DMS114 treated with DMSO at 0.1 percent for 48 hours (cell line): ENCODE results near the gene NAV2.

Experiments used
- DNase-seq: peaks from one replicate; lab custom pipeline; 2025; ENCODE audit not compliant: unreplicated experiment; lab: John Stamatoyannopoulos, UW

The NAV2 gene, protein sequence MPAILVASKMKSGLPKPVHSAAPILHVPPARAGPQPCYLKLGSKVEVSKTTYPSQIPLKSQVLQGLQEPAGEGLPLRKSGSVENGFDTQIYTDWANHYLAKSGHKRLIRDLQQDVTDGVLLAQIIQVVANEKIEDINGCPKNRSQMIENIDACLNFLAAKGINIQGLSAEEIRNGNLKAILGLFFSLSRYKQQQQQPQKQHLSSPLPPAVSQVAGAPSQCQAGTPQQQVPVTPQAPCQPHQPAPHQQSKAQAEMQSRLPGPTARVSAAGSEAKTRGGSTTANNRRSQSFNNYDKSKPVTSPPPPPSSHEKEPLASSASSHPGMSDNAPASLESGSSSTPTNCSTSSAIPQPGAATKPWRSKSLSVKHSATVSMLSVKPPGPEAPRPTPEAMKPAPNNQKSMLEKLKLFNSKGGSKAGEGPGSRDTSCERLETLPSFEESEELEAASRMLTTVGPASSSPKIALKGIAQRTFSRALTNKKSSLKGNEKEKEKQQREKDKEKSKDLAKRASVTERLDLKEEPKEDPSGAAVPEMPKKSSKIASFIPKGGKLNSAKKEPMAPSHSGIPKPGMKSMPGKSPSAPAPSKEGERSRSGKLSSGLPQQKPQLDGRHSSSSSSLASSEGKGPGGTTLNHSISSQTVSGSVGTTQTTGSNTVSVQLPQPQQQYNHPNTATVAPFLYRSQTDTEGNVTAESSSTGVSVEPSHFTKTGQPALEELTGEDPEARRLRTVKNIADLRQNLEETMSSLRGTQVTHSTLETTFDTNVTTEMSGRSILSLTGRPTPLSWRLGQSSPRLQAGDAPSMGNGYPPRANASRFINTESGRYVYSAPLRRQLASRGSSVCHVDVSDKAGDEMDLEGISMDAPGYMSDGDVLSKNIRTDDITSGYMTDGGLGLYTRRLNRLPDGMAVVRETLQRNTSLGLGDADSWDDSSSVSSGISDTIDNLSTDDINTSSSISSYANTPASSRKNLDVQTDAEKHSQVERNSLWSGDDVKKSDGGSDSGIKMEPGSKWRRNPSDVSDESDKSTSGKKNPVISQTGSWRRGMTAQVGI (N-terminal part only)

DNA sequence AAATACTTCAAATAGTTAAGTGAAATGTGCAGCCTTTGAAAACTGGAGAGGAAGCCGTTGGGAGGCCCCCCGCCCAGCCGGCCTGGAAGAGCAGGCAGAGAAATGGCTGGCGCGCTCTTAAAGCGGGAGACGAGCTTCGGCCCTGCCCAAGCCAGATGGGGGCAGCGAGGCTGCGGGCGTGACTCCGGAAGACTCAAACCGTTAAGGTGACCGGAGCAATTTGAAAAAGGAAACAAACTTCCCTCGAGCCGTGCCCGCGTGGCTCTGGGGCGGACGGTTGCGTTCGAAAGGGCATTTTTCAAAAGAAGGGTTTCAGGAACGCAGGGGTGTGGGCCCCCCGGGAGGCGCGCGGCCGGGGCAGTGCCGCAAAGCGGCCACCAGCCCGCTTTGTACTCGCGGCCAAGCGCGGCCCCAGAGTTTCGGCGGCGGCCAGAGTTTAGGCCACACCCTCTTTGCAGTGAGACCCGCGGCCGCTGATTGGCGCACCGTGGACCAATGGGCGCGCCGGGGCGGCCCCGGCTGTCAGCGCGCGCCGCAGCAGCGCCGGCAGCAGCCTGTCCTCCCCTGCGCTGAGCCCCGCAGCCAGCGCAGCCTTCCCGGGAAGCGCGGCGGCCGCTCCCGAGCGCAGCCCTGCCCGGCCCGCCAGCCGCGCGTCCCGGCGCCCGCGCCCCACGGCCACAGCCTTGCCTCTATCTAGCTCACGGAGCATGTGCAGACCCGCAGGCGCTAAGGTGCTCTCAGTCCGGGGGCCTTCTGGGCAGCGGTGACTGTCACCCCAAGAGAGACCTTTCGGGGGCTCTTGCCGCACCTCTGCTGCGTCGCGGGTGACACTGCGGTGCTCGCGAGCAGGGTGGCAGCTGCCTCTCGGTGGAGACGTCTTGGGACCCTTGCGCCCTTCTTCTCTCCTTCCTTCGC lies at the start of gene NAV2:
Gene NAV2 (plus strand): TSS at position 557 of the 915 bp plus-strand sequence. CDS start 859 bp downstream, outside the sequence.
- DNase-seq, result peak; percentile 48

DNA sequence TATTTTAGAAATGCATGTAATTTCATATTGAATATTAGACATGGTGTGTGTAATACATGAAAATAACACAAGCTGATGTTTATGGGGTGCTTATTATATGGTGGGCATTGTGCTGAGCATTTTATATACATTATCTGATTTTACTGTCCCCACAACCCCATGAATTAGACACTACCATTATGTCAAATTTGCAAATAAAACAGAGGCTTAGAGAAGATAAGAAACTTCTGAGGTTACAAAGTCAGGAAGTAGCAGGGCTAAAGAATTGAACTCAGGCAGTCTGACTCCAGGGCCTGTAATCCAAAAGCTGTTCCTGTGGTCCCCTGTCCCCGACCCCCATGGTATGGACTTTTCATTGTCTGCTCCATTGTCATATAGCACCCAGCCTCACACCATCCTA lies 49.4 kb upstream of the NAV2 start:
- no peak for DNase-seq

DNA sequence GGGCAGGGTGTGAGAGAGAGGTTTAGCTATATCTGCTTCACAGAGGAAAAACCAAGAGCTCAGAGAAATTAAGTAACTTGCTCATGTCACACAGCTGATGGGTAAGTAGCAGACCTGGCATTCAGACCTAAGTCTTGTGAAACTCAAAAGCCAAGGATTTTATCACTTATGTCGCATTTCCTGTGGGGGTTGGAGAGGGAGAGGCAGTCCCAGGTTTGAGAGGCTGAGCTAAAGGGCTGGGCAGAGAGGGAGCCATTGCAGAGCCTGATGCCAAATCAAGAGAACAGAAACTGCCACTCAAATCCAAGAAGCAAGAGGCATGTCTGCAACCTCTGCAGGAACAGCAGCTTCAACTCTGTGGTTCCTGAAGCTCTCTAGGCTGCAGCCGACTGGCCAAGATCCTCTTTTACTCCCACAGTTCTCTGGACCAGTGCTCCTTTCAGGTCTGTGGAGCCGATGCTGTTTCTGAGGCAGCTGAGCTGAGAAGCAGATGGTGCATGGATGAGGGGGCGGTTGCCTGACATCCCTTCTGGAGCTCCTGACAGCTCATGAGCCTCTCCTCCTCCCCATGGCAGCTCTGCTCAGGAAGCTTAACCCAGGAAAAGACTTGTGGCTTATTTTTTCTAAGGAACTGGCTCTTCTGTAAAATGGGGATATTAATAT lies 47.6 kb upstream of the NAV2 start:
- DNase-seq, result no peak

DNA sequence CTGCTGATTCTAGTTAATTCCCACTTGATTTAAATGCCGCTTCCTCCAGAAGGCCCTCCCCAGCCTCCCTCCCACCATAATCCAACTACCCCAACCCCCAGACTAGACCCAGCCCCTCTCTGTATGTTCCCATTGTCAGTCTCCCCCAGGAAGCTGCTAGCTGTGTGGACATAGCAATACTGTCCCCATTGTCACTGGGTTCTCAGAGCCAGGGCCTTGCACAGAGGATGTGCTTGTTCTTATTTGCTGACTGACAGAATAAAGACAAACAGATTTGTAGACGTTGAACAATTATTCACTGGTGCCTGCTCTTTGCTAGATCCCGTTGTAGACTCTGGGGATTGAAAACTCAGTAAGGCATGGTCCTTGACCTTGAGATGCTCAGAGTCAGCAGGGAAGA lies 45.7 kb upstream of the NAV2 start:
- no peak for DNase-seq

DNA sequence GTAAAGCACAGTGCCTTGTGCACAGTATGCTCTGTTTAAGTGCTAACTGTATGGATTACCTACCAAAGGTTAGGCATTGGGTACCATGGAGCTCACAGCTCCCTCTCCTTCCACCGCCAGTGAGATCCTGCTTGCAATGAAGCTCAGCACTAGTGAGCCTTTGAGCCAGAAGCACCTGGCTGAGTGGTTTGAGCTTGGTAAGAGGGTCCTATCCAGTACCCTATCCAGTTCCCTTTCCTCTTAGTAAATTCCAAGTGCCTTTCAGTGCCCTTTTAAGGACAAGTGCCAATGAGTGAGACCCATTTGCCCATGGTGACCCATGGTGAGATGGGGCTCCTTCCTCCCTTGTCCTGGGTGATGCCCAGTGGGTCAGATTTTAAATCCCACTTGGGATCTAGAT lies 43.1 kb upstream of the NAV2 start:
- no peak for DNase-seq

DNA sequence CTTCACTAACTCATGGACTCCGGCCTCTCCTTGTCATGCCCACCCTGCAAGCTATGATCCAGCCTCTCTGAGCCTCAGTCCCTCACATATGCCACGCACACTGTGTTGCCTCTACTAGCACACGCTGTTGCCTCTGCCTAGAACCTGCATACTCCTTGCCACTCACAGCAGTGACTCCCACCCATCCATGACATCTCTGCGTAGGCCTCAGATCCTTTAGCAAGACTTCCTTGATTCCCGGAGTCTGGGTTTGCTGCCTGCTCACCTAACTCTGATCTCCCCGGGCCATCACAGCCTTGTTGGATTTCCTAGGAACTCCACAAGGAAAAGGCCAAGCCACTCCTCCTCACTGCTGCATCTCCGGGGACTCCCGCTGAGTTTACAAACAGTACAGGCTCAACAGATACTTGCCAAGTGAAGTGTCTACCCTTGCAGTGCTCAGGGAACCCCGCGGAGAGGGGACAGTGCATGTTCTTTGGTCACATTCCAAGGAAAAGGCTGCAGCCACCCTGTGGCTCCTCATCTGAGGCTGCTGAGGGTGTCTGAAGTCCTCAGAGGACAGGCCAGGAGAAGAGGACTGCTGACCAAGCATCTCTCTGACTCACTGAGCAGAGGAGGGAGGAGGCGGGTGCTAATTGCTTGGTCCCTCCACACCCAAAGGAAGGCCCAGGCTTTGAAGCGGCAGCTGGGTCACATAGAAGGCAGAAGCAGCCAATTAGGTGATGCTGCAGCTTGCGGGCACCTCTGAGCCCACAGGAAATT lies 42.4 kb upstream of the NAV2 start:
- DNase-seq, result no peak

DNA sequence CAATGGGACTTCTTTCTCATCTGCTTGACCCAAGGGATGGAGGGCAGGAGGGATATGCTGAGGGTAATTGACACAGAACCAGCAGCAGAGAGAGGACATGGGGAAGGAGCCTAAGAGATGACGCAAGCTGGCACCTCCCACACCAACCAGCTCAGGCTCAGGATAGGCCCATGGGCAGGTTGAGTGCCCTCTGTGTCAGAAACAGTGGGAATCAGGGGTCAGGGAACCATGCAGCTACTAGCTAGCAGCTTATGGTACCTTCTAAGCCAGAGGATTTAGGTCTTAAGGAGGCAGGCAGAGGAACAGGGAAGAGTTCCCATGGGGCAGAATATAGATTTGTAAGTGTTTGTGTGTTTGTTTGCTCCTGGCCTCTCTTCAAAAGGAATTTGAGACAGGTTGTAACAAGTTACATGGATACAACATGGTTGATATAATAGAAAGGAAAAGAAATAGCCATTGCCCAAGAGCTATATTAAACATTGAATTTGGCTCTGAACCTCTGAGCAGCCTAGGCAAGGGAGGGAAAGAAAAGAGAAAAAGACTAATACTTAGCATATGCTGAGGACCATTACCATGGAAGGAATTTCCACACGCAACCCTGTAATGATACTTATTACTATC lies 39.9 kb upstream of the NAV2 start:
- no peak for DNase-seq

DNA sequence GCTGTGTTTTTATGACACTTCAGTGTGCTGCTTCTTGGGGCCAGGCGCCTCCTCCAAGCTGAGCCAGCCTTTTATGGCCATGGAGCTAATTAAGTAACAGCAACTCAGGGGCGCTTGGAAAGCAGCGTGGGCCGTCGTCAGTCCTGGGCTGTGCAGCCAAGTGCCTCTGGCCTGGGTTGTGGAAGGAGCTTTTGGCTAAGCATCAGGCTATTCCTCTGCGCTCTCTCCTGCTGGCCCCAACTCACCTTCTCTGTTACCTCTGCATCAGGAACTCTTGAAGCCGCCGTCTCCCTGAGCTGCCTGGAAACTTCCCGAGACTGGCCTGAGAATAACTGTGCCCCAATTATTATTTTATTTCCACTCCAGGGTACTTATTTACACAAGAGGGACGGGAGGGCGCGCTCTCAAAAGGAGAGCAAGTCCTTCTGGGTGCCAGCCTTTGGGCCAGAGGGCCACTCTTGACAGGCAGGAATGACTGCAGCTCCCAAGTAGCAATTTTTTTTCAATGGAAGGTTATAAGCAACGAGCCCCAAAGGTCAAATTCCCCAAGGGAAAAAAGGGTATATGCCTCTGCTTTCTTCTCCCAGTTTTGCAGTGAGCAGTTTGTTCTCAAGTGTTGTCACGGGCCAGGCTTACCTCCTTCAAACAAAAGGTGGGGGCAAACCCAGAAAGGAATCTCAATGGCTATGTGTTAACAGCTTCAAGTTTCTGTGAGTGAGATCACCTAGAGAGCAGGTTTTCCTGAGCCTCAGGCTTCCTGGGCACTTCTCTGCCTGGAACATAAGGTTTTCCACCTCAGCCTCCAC lies 38.5 kb upstream of the NAV2 start:
- no peak for DNase-seq

DNA sequence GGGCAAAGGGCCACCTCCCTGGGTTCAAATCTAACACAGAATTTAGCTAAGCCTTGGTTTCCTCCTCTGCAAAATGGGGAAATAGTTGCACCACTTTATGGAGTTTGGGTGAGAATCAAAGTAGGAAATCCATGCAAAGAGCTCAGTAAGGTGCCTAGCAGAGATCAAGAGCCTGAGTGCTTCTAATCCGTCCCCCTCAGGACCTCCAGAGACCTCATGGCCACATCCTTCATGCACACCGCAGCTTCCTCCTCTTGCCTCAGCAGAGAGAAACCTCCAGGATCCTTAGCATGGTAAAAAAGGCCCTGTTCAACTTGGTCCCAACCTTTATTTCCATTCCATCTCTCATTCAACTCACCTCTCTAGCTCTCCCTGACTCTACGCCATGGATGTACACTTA lies 37.8 kb upstream of the NAV2 start:
- DNase-seq, result no peak

DNA sequence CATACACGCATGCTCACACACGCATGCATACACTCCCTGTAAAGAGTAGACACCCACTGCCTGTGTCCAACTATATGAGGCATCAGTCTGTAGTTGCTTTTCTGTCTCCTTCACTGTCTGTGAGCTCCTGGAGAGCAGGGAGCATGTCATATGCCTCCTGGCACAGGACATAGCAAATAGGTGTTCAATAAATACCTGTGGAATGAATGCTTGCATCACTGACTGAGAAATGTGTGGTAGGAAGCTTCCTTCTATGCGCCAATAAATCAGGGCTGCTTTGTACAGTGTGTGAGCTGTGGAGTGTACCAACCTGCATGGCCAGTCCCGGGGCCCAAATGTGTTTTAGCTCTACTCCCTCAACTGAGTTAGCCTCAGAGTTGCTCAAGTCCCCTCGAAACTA lies 37.2 kb upstream of the NAV2 start:
- no peak for DNase-seq

DNA sequence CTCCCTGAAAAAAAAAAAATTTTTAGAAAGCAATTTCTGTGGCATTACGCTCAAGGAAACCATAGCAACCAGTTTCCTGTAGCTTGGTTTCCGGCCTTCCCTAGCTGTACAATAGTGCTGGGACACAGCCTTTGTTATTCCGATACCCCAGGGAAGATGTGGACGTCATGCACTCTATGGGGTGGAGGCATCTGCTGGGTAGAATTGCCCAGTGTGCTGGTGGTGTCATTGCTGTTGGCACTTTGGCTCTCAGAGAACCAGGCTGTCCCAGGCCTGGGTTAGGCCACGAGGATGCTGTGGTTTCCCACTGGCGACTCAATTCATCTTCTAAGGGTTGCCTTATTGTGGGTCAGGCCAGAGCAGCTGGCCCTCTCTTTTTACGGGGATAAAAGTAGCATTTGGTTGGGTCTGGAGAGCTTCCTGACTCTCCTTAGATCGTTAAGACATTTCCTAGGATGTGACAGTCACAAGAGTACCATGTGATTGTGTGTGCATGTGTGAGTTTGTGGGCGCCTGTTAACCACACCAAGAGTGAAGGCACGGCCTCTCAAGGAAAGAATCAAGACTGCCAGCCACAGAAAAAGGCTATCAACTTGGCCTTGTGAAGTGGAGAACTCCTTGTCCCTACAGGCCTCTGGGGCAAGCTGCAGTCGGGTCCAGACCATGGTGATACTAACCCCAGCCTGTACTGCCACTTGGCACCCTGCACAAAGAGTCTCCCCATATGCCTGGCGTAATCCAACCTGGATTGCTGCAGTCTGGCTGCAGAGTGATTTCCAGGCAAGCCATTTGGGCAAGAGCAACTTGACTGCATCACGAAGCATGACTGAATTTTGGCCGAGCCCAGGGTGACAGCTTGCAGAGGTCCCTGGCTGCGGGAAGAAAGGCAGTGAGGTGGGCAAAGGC lies 35.9 kb upstream of the NAV2 start:
- no peak for DNase-seq

DNA sequence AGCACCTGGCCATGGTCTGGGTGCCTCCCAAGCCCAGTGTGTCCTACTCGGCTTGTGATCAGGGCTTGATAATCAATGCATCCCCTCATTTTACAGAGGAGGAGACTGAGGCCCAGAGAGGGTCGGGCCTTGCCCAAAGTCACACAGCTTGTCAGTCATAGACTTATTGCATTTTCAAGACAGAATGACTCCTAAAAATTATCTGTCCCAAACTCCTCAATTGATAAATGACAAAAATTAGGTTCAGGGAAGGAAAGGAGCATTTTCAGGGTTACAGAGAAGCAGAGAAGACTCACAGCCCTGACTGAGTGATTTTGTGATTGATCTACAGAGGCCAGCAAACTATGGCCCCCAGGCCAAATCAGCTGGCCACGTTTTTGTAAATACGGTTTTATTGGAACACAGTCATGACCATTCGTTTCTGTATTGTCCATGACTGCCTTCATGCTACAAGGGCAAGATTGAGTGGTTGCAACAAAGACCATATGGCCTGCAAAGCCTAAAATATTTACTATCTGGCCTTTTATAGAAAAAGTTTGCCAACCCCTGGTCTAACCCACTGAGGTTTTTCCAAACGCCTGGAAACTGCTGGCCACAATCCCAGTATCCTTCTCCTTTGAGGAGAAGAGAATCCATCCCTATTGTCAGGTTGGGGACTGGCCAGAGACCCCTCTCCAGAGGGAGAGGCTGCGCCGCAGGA lies 35.1 kb upstream of the NAV2 start:
- no peak for DNase-seq

DNA sequence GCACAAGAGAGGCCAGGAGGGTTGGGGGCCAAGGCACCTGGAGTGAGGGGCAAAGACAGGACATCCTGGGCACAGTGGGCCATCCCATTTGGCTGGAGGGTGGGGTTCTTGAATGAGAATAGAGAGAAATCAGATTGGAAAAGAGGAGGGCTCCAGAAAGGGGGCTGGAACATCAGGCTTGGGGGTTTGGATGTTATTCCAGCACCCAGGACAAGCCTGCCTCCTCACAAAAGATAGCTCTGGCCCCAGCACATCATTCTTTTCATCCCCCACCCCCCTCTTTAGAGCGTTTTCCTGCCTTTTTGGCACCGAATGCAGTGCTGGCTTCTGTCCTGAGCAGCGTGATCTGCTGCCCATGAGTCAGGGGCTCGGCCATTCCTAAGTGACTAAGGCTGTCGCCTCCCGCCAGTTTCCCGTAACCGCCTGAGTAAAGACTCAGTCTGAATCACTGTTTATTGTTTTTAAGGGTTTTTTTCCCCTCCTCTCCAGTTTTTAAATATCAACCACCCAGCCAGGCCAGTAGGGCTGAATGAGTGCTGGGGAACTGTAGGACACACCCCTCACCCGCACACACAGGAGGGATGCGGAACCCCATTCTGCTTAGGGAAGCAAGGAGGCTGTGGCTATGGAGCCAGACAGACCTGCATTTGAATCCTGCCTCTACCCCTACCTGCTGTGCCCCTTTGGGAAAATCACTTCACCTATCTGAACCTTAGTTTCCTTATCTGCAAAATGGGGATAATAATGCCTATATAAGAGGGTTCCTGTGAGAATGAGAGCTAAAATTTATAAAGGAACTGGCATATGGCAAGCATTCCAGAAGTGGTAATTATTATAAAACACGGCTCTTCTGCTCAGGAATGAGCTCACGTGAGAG lies 32.4 kb upstream of the NAV2 start:
- DNase-seq, result no peak

DNA sequence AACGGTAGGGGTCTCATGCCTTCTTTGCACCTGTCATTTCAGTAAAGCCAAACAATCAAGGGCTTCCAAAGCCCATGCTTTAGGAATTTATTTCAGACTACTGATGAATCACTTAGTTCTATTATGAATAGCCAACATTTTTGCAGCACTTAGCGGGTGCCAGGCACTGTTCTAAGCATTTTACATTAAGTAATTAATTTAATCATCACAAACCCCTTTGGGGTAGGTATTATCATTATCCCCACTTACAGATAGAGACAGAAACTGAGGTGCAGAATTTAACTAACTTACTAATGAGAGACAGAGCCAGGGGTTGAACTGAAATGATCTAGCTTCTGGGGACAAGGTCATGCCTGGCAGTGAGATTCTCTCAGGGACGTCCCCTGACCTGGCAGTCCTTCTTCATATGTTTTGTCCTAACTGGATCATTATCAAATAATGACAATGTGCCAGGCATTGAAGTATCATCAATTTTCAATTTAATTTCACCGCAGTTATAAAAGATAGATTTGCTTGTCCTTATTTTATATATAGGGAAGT lies 31.7 kb upstream of the NAV2 start:
- DNase-seq, result no peak

DNA sequence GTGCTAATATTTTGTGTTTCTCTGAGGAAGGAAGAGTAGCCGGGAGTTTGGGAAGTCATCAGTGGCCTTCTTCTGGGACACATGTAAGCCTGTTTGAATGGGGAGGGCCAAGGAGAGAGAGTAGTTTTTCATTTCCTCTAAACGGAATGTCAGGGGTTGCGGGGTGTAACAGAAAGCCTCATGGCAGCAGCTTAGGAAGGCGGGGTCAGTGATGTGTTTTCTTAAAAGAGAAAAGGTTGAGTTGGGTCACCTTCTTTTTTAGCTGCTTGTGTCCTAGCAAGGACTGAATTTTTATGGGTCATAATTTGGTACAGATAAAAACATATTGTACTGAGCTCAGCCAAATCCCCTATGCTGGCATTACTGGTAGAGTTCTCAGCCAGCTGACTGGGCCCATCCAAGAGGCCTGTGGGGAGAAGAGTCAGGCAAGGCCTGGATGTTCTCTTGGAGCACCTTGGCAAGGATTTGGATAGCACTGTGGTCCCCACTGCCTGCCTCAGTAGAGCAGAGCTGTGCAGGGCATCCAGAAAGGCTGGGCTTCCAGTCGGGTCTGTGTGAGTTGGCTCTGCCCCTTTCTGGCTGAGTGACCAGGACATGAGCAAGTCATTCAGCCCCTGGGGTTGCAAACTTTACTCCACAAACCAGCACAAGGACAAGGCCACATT lies 29.4 kb upstream of the NAV2 start:
- DNase-seq, result no peak
